GM21576 (cell line): ENCODE data around the gene GRM7.

Source experiments
- ATAC-seq: cut with Tn5 transposase; IDR thresholded peaks from one replicate; pipeline ENCODE4 v1.9.1; 2021; ENCODE audit warnings: mild to moderate bottlenecking, moderate library complexity; ENCODE audit not compliant: unreplicated experiment

GRM7 gene

DNA sequence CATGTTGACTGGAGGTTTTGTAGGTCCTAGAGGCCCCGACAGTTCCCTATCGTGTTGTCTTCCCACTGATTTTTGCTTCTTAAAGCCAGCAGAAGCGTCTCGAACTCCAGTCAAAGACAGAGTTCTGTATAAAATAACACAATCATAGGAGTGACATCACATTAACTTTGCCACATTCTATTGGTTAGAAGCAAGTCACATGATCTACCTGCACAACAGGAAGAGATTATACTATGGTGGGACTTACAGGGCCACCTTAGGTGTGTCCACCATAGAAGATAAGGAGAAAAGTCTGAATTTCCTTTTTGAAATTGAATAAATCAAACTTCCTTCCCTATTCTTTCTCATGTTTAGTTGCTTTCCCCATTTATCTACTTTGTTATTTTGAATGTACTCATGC lies 365.5 kb downstream of the GRM7 start:
- no peak for ATAC-seq

DNA sequence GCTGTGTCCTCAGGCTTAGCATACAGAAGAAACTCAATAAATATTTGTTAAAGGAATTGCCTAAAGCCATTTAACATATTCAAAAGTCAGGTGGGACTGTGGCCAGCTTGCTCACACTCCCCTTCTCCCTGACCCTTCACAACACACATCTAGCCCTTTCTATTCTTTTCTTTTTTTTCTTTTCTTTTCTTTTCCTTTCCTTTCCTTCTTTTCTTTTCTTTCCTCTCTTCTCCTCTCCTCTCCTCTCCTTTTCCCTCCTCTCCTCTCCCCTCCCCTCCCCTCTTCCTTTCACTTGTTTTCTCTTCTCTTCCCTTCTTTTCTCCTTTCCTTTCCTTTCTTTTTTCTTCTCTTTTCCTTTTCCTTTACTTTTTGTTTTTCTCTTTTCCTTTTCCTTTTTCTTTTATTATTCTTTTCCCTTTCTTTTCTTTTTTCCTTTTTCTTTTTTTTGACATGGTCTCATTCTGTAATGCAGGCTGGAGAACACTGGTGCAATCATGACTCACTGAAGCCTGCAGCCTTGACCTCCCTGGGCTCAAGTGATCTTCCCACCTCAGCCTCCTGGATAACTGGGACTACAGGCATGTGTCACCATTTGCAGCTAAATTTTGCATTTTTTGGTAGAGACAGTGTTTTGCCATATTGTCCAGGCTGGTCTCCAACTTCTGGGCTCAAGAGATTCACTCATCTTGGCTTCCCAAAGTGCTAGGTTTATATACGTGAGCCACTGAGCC lies 377.8 kb downstream of the GRM7 start:
- no peak for ATAC-seq

DNA sequence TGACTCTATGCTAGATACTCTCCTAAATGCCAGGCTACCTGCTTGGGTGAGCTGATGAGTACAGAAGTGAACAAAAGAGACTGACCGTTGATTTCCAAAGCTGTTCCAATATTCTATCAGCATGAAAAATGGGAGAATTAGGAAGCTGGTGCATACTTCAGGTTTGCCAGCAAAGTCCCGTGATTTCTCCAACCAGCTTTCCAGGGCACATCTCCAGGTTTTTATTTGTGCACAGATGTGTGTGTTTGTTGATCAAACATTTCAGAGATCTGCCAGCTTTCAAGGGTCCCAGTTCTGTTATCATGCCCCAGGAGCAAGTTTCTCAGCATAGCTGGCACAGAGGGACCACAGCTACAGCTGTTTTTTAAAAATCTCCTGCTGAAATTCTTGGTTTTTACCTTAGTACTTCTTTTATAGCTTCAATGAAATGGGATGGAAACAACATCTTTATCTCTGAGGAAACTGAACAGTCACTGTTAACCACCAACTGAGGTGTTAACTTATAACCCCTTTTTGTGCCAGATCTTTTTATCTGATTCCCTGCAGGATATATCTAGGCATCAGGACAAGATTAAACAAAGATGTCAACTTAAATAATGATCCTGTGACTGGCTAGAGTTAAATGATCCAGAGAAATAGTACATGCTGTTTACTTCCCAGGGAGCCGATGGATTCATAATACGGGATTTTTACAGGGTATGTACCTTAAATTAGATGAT lies 380.8 kb downstream of the GRM7 start:
- no peak for ATAC-seq

DNA sequence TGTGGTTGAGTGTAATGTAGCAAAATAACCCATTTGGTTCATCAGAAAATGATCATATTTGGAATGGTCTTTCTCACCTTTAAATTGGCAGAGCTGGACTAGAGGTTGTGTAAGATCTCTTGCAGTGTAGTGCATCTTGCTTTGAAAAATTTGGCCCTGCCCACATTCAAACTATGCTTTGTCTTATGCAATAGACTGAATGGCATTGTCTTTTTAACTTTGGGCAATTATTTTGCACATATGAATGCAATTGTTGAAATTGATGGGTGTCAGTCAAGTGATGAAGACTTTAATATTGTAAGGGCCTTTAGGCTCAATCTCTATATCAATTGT lies 381.4 kb downstream of the GRM7 start:
- no peak for ATAC-seq

DNA sequence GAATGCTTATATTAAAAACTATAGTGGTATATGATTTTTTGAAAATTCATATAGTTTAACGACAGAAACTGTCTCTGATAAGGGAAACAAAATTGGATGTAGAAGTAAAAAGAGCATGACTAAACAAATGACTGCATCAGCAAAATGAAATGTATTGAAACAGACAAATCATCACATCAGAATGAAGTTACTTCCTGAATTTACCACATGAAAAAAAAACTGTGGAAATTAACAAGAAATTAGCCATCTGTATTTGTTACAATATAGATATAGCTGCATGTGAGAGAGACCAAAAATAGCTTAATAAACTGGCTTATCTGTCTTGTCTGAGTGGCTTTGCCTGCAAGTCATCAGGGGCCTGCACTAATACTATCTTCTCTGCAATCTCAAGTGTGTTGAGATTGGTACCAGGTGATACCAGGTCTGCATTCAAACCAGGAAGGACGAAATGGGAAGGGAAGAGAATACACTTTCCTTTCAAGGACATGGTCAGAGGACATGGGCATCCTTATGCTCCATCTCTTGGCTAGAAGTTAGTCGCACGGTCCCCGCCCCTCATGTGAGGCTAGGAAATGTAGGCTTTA lies 388.7 kb downstream of the GRM7 start:
- ATAC-seq, result no peak

DNA sequence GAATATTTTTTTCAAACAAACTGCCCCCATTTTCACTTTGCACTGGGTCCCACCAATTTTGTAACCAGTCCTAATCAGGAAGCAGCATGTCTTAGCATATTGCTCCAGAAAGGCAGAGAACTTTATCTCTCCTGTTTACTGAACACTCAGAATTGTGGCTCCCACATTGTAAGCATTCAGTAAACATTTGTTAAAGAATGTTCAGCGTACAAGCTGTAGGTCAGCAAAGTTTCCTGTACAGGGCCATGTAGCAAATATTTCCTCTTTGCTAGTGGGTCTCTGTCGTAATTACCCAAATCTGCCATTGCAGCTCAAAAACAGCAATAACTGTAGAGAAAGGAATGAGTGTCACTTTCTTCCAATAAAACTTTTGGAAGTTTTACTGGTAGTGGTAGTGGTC lies 393.3 kb downstream of the GRM7 start:
- ATAC-seq, result no peak

DNA sequence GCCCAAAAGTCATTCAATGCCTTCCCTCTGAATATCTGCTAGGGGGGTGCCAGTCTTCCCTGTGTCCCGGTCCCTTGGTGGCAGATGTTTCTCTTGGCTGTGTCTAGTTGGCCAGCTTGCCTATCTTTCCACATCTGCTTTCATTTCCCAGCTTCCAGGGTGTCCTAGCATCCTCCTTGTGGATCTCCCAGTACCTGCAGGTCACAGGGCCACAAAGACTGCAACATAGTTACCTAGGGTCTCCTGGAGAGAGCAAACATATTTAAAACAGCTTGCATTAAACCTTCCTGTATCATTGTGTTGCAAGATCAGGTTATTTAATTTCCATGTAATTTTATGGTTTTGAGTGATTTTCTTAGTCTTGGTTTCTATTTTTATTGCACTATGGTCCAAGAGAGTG lies 400.1 kb downstream of the GRM7 start:
- ATAC-seq, result no peak

DNA sequence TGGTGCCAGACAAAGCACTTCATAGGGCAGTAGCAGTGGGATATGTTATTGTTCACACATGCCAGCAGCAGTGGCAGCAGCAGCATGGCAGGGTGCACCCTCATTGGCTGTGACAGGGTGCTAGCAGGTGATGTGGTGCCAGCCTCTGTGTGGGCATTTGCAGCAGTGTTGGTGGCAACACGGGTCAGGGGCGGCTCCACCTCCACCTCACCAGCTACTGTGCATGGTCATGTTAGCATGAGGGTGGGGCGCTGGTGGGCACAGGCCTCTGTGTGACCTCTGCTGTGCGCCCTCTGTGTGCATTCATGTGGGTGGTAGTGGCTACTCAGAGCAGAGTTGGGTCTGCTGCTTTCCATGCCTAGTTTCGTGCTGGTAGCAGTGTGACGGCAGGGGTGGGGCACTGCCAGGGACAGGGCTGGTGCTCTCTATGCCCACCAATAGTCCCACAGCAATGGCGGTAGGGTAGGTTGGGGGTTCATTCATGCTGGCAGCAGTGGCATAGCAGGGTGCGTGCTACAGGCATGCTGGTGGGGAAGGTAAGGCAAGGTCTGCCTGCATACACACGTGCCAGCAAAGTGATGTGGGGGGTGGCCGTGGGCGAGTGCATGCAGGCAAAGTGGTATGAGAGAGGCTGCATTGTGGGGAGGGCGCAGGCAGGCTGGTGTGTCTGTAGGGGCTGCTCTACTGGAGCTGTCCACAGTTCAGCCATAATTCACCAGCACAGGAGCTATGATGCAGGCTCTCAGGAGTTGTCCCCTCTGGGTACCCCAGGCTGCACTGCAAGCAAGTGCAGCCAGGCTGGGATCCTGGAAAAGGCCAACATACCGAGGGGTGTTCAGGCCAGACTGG lies 402.7 kb downstream of the GRM7 start:
- ATAC-seq, result no peak

DNA sequence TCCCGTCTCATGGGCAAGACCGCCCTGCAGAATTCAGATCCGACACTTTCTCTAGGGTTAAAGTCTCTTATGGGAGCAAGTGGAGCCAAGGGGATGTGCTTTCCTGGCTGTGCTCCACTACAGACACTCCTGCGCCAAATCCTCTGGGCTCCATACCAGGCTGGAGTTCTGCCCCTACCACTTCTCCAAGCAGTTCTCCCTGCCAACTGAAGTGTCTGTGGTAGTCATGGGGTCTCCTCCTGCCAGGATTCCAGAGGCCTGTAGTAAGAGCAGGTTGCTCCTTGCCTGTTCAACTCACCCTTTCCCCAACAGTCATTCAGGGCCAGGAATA lies 403.2 kb downstream of the GRM7 start:
- ATAC-seq, result no peak

DNA sequence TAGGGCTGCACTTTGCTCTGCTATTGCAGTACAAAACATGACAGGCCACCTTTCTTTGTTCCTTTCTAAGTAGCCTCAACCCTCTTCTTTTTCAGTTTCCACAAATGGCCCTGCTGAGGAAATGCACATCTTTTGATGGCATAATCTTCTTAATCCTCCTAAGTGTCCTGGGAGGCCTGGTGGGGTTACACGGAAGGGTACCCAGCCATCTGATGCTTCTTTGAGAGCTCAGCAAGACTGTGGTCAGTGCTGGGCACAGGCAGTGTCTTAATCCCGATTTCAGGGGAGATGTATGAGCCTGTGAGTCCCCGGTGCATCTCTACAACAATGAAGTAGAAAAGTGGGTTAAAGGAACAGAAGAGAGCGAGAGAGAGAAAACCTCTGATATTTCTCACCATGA lies 404.8 kb downstream of the GRM7 start:
- ATAC-seq, result no peak

DNA sequence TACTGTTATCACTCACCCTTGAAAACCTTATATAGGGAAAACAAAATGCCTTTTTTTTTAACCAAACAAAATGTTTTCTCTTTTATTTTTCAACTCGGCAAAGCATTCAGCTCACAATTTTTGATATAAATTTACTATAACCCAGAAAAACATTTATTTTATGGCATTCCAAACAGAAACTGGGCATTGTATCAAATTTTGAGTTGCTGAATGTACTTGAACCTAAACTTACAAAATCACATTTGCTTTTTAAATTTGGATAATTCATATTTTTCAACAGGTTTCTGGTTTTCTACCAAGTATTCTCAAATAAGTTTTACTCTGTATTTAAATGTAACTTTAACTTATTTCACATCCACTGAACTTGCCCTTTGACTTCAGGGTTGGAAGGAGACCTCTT lies 405.6 kb downstream of the GRM7 start:
- ATAC-seq, result no peak

DNA sequence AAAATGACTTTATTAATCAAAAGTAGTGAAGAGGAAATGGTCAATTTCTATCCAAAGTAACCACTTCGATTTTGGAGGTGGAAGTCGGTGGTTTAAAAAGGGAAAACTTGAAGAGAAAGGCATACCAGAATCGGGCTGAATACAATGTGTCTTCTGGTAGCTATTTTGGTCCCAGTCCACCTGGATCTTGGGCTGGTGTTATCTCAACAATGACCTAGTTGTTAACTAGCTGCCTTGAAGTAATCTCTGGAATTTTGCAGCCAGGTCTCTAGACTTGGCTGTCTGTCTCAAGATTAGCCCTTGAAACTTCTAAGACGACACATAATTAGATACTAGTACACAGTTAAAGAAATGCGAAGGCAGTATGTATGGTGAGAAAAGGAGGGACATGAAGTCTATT lies 409.8 kb downstream of the GRM7 start:
- no peak for ATAC-seq

DNA sequence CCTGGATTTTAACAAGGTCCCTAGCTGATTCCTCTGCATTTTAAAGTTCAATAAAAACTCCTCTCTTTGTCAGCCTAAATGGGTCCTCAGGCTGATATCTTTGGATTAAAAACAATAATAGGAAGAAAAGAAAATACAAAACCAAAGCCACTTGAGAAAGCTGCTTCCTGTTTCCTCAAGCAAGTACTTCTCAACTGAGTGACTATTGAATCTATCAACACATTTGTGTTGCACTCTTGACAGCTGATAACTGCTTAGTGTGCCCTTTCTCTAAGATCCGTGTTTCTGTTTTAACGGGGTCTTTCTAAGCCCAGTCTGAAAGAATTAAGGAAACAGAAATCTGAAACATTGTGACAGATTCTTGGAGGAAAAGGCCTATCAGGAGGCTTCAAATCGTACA lies 410.7 kb downstream of the GRM7 start:
- ATAC-seq, result no peak

DNA sequence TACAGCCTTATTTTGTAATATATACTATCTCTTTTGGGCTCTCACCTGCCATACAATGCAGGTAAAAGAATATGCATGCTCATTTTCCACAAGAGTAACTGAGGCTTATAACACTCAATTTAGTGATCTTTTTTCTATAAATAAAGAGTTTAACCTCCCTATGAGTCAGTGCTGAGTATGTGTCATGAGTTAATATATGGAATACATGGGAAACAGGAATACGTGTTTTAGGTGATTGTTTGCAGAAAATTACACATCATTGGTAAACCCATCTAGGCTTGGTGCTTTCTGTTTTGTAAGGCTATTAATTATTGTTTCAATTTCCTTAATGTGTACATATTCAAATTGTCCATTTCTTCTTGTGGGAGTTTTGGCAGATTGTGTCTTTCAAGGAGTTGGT lies 411.3 kb downstream of the GRM7 start:
- no peak for ATAC-seq

DNA sequence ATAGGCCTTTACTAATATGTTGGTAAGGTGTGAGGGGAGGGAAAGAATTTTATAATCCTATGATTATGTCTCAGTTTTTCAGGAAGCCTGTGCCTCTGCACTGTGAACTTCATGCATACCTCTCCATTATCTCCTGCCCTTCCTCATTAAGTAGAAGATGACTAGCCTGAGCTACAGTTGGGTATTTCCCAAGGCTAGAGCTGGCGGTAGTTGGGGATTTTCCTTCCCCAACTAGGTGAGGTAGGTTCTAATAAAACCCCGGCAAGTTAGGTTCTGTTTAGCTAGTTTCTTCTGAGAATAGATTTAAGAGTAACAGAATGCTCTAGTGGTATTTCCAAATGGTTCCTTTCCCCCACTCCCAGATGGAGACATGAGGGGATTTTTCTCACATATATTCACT lies 414.5 kb downstream of the GRM7 start:
- ATAC-seq, result no peak

DNA sequence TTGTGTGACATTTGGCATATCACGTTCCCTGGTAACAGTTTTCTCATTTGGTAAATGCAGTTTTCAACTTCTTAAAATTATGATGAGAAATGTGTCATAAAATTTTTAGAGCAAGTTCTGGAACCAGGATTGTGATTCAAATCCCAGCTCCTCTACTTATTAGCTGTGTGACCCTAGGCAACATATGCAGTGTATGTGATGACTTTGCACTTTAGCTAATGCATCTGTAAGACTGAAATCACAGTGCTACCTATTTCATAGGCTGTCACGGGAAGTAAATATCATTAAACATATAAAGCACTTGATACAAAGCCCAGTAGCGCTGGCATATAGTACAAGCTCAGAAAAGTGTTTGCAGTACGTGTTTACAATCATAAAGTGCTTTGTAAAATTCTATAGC lies 419.4 kb downstream of the GRM7 start:
- no peak for ATAC-seq

DNA sequence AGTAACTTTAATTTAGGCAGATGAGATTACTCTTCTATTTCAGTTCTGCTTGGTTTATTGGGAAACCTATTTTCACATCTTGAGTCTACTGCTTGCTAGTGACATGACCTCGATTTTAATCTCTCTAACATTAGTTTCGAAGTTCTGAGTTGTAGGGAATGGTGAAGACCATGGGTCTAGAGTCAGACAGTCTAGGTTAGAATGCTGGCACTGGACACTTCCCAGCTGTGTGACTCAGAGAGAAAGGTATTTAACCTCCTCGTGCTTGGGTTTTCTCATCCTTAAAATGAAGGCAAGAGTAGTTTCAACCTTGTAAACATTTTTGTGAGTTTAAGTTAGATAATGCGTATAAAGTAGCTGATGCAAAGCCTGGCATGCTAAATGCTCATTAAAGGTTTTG lies 422.1 kb downstream of the GRM7 start:
- no peak for ATAC-seq

DNA sequence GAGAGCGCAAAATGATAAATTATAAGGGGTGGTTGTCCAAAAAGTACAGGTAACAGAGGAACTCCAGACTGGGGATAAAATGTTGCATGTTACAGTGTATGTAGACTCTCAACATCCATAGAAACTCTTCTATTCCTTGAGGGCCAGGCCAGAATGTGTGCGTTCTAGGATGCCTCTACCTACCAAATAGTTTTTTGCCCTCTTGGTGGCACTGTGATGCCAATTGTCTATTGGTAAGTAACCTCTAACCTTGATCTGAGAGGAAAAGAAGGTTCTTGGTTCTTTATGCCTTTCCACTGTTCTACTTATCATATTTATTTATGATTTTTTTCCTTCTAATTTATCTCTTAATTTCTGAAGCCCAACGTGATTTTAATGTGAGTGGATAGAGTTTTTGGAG lies 424.6 kb downstream of the GRM7 start:
- no peak for ATAC-seq

DNA sequence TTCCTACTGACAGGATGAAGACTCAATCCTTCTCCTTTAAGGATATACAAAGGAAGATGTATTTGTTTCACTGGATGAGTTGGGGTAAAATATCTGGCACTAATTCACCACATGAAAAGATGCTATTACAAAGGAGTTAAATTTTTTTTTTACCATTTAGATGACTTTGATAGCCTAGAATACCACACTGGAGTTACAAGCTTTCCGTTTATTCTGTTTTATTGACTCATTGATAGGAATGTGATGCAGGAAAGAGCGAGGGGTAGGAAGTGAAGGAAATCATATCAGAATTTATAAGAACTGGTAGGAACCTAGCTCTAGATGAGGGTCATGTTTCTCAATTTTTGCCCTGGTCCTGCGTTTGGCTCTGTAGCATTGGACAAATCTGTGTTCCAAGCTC lies 427.2 kb downstream of the GRM7 start:
- no peak for ATAC-seq

DNA sequence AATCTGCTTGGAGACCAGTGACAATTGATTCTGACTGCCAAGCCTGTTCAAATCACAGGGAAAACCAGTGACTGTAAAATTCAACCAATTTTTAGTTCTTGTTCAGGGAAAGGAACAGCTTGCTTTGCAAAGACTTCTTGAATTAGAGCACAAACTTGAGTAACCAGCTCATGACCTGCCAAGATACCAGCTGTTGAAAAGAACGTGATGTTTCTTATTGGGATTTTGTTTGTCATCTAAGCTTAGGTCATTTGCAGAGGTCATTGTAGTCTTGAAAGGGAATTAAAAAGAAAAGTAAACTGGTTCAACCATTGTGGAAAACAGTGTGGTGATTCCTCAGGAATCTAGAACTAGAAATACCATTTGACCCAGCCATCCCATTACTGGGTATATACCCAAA lies 428.2 kb downstream of the GRM7 start:
- no peak for ATAC-seq

DNA sequence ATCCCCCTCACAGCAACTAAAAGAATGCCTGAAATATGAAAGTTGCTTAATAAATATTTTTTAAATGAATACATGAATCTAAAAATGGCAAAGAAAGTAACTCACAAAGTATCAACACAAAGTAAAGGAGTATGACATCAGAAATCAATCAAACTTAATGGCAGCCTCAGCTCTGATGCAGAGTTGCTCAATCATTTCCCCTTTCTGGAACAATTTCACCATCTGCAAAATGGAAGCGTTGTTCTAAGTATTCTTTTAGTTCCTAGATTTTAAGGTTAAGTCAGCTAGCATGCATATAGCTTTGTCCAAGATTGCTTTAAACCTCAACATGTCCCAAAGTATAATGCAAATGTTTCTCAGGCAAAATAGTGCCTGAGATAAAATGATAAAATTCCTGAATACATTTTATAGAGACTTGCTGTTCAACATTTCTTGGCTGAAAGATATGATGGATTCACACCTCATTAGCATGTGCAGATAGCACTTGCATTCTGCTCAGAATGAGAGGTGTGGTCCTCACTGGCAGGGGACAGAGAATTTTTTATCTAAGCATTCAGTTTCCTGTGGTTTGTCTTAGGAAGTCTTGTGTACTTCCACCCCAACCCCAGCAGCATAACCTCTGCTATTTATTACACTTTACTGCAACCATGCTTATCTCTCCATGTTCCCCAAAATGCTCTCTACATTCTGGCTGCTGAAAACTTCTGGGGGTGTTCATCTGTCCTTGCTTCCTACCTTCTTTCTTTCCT lies 429.3 kb downstream of the GRM7 start:
- ATAC-seq, result no peak
